K562 (cell line): ENCODE data around the gene GNG5. TPM values are rescaled to one million over a fixed set of nuclear protein-coding genes. Genes with fewer than 3 reads are reported as not detected.
A peak's percentile ranks its signal among the peaks of the same experiment; 100 is the strongest.

ENCODE experiments used
- ATAC-seq: fragments of 200-7000 bp; cut with Tn5 transposase; 3 replicates; pipeline ENCODE4 v1.9.1; 2020; ENCODE audit warnings: moderate library complexity
- BruUV-seq: library from RNA; stranded (reverse); fragments of 400-500 nt; replicated peaks from 2 replicates; lab custom pipeline; 2021; lab: Mats Ljungman, UMichigan
- CTCF ChIA-PET: fragments of 300-600 bp; formaldehyde crosslinking; extraction: SDS; loops from one replicate; lab custom pipeline; 2021; ENCODE audit warnings: low intra/inter-chr PET ratio; lab: Yijun Ruan, JAX
- POLR2A ChIA-PET: fragments of 300-600, 350-650 bp; sonication (Branson Sonifier 250); formaldehyde crosslinking; extraction: SDS; loops from one replicate; lab custom pipeline; 2021; ENCODE audit warnings: antibody characterized with exemption, inconsistent platforms; lab: Yijun Ruan, JAX
- DNase-seq, 4 experiments: peaks; one replicate each; pipeline versions ENCODE4 v3.0.0 to v3.0.0-alpha.2; 2011 to 2018; ENCODE audit warnings: low spot score in 3 of 4, mixed read lengths in 3 of 4; ENCODE audit errors: extremely low read depth in 1 of 4
- FAIRE-seq: peaks from 2 replicates; lab custom pipeline; 2011; peaks lifted over from hg19 to GRCh38; lab: Jason Lieb, UNC
- H2AFZ ChIP-seq: 2 replicates; pipeline ENCODE4 v1.6.0; 2011; ENCODE audit warnings: low read depth, low read length, control low read depth, inconsistent platforms
- H3K27ac ChIP-seq: fragments of 200-600 bp; 3 replicates; pipeline ENCODE4 v1.8.0; 2011; ENCODE audit warnings: low read depth, mild to moderate bottlenecking, control low read depth, inconsistent platforms, low read length, moderate library complexity, mixed read lengths; ENCODE audit errors: extremely low read depth
- H3K27me3 ChIP-seq, 2 experiments: fragments of 300-600 bp in 1 of 2; 2 replicates in 1 of 2; 3 replicates in 1 of 2; pipeline versions ENCODE4 v1.6.0 to v1.8.0; 2011; ENCODE audit warnings: inconsistent platforms in 2 of 2, low read length in 2 of 2, mild to moderate bottlenecking in 1 of 2, mixed read lengths in 1 of 2, moderate library complexity in 1 of 2; ENCODE audit not compliant: control insufficient read depth in 2 of 2, insufficient read depth in 2 of 2
- H3K36me3 ChIP-seq: fragments of 300-600 bp; 3 replicates; pipeline ENCODE4 v1.8.0; 2011; ENCODE audit warnings: mild to moderate bottlenecking, low read length, inconsistent platforms; ENCODE audit not compliant: control insufficient read depth, insufficient read depth
- H3K4me1 ChIP-seq, 2 experiments: fragments of 200-600 bp in 1 of 2; replicated peaks in 1 of 2; 2 replicates in 1 of 2; 3 replicates in 1 of 2; pipeline versions ENCODE4 v1.5.1 to v1.8.0; 2011; ENCODE audit warnings: inconsistent platforms in 2 of 2, low read length in 2 of 2, mild to moderate bottlenecking in 1 of 2, mixed read lengths in 1 of 2, moderate library complexity in 1 of 2; ENCODE audit not compliant: control insufficient read depth in 2 of 2, insufficient read depth in 2 of 2
- H3K4me2 ChIP-seq: 2 replicates; pipeline ENCODE4 v1.6.1; 2011; ENCODE audit warnings: low read length, control low read depth, inconsistent platforms, mixed read lengths; ENCODE audit not compliant: insufficient read depth
- H3K4me3 ChIP-seq: fragments of 200-600 bp; sonication (generic), shearing (Covaris generic); 2 replicates; pipeline ENCODE4 v1.5.1; 2016; ENCODE audit warnings: control low read depth, inconsistent platforms
- H3K79me2 ChIP-seq: fragments of 200-600 bp; 3 replicates; pipeline ENCODE4 v1.8.0; 2011; ENCODE audit warnings: low read length, inconsistent platforms; ENCODE audit not compliant: control insufficient read depth, insufficient read depth
- H3K9ac ChIP-seq, 2 experiments: 2 replicates each; pipeline versions ENCODE4 v1.6.0 to v1.6.1; 2011; ENCODE audit warnings: low read depth in 2 of 2, low read length in 2 of 2, control low read depth in 1 of 2, inconsistent platforms in 1 of 2, mild to moderate bottlenecking in 1 of 2, mixed read lengths in 1 of 2; ENCODE audit not compliant: insufficient read depth in 1 of 2
- H3K9me1 ChIP-seq: one replicate; pipeline ENCODE4 v1.6.0; 2011; ENCODE audit warnings: inconsistent platforms, mild to moderate bottlenecking, low read length, moderate library complexity; ENCODE audit not compliant: control insufficient read depth, insufficient read depth
- H3K9me3 ChIP-seq: replicated peaks from 2 replicates; pipeline ENCODE4 v1.5.1; 2011; ENCODE audit warnings: low read depth, low read length, inconsistent platforms; ENCODE audit not compliant: control insufficient read depth, insufficient read depth
- H4K20me1 ChIP-seq: replicated peaks from 2 replicates; pipeline ENCODE4 v1.6.1; 2011; ENCODE audit warnings: low read length, inconsistent platforms, mixed read lengths; ENCODE audit not compliant: control insufficient read depth, insufficient read depth
- CBFA2T2 ChIP-seq: fragments of 450-650 bp; conservative IDR thresholded peaks from 2 replicates; pipeline ENCODE4 v1.6.1; 2017; ENCODE audit warnings: mild to moderate bottlenecking
- ESRRB ChIP-seq: fragments of 250-450 bp; sonication (Bioruptor Pico); IDR thresholded peaks from 2 replicates; pipeline ENCODE4 v1.5.0; 2020; ENCODE audit warnings: mild to moderate bottlenecking, moderate library complexity, borderline replicate concordance
- GABPA ChIP-seq: fragments of 200-800 bp; sonication (Bioruptor generic); conservative IDR thresholded peaks from 2 replicates; pipeline ENCODE4 v1.6.1; 2016; ENCODE audit warnings: low read depth, missing genetic modification characterization, missing compliant biosample characterization
- NFE2L1 ChIP-seq: fragments of 450-650 bp; IDR thresholded peaks from 2 replicates; pipeline ENCODE4 v1.6.1; 2016; ENCODE audit warnings: missing genetic modification characterization, low read depth, mild to moderate bottlenecking, missing compliant biosample characterization, moderate library complexity, borderline replicate concordance
- PHB2 ChIP-seq: fragments of 450-650 bp; IDR thresholded peaks from 2 replicates; pipeline ENCODE4 v1.6.1; 2017; ENCODE audit warnings: low read depth
- POLR2A ChIP-seq: fragments of 450-650 bp; conservative IDR thresholded peaks from 2 replicates; pipeline ENCODE4 v1.6.1; 2016
- POLR2G ChIP-seq: fragments of 200-400 bp; formaldehyde crosslinking; IDR thresholded peaks from 2 replicates; pipeline ENCODE4 v1.6.1; 2017; ENCODE audit warnings: low read depth, mild to moderate bottlenecking, antibody characterized with exemption, low read length, moderate library complexity
- RAD51 ChIP-seq: fragments of 450-650 bp; IDR thresholded peaks from 2 replicates; pipeline ENCODE4 v1.7.1; 2016; ENCODE audit warnings: low read depth, mild to moderate bottlenecking, borderline replicate concordance
- TFE3 ChIP-seq: fragments of 450-650 bp; formaldehyde crosslinking; IDR thresholded peaks from 2 replicates; pipeline ENCODE4 v1.4.0; 2020; ENCODE audit warnings: mild to moderate bottlenecking, mixed read lengths
- ZBTB5 ChIP-seq: fragments of 450-650 bp; IDR thresholded peaks from 2 replicates; pipeline ENCODE4 v1.6.1; 2017; ENCODE audit warnings: antibody characterized with exemption
- WGBS: fragments of 100-300 bp; shearing (Covaris generic); methylation state at CpG from one replicate; pipeline ENCODE4 v1.1.6; 2016; ENCODE audit warnings: low coverage, mixed read lengths; ENCODE audit not compliant: insufficient coverage; ENCODE audit errors: missing lambda C conversion rate; 5-methylcytosine and 5-hydroxymethylcytosine counted together
- in situ Hi-C: fragments of 300-500 bp; cut with MboI; formaldehyde crosslinking; loops from 4 replicates; pipeline ENCODE4 v1.15.0; 2018; ENCODE audit warnings: inconsistent platforms, mixed read lengths
- intact Hi-C: fragments of 100-400 bp; cut with micrococcal nuclease; formaldehyde crosslinking; loops from 2 replicates; pipeline ENCODE4 v1.14.2; 2022
- polyA plus RNA-seq, 8 experiments: library from polyadenylated mRNA; depleted of rRNA in 4 of 8; stranded (reverse) in 5 of 8; unstranded in 3 of 8; fragments of >200 nt; fragmentation: Nextera tagmentation in 2 of 8; fragmentation: Illumina TruSeq in 1 of 8; extraction: Ambion mirVana in 2 of 8; extraction: Trizol in 1 of 8; gene quantifications; 2 replicates each; pipeline versions ENCODE4 v1.2.1 to v1.2.3, GENCODE V29; 2011 to 2014; ENCODE audit warnings: inconsistent platforms in 1 of 8, missing spikeins in 1 of 8
- total RNA-seq, 7 experiments: library from RNA; depleted of rRNA in 6 of 7; stranded (reverse); fragments of >200 nt in 6 of 7; fragmentation: Illumina TruSeq in 2 of 7; extraction: Trizol in 2 of 7; gene quantifications; 2 replicates each; pipeline versions ENCODE4 v1.2.1 to v1.2.3, GENCODE V29; 2011 to 2021; ENCODE audit warnings: low replicate concordance in 1 of 7

Gene GNG5
- total and polyA plus RNA-seq, 9 of the 15 experiments (the other 6 are each of a cell fraction or from before 2014, with no cell fraction given): 61.9 to 243 (median 150) TPM

- H3K27me3 ChIP-seq: no peaks in the 10 kb centered on the region
- no peak overlapping the region for H3K27ac ChIP-seq
- peaks cover 84% of the 10 kb centered on the region for H3K79me2 ChIP-seq
- H3K4me2 ChIP-seq: peak overlapping the region; percentile 98; the same call in 1 of the 2 replicates
- DNase-seq: no peak
- no peak for FAIRE-seq
- peaks cover 2 to 7% of the 10 kb centered on the region in 2 experiments; a peak in 4 of 5 replicates for H3K4me1 ChIP-seq
- H3K9ac ChIP-seq: no peak overlapping the region
- TF ChIP-seq ESRRB (CRISPR knock-in tag): no peak
- peak; percentile 35; the same call in 1 of the 2 replicates for TF ChIP-seq CBFA2T2
- peak; percentile 64 for TF ChIP-seq RAD51
- TF ChIP-seq POLR2G: no peak
- peak; percentile 66 for TF ChIP-seq TFE3 (CRISPR knock-in tag)
- no peak for TF ChIP-seq PHB2
- no peak for TF ChIP-seq NFE2L1
- no peak for TF ChIP-seq ZBTB5
- no peak for TF ChIP-seq GABPA
- TF ChIP-seq POLR2A: no peak
- intact Hi-C loops: loop anchor here (10.0 kb wide), 1 partner anchor 198 kb away; the partner anchor contains the start of gene SAMD13
- 72% methylated on average over 5 of the region's 5 CpGs for WGBS
- H3K9me1 ChIP-seq: no peaks in the 10 kb centered on the region
- ATAC-seq: no peak
- ChIA-PET POLR2A (interaction anchor here (0.8 to 4.1 kb wide), 4 partner anchors 10 to 71 kb away, joined by 4 to 34 read pairs (median 4); partner anchors contain the start of gene CTBS), CTCF (no interaction called here)
- no peak overlapping the region for H2AFZ ChIP-seq
- peaks cover 71% of the 10 kb centered on the region for H3K36me3 ChIP-seq
- H3K9me3 ChIP-seq: no peaks in the 10 kb centered on the region
- no peak overlapping the region for H3K4me3 ChIP-seq
- peaks cover 18% of the 10 kb centered on the region for H4K20me1 ChIP-seq
- no TSS peak for BruUV-seq
- in situ Hi-C loops: no loop called here
These were observed 3.5 kb downstream of the GNG5 start for GRCh38 chr1:84502927-84503326.
